Smooth muscle cell (in vitro differentiated cells): ENCODE data around the gene HIVEP3. TPM values are rescaled to one million over a fixed set of nuclear protein-coding genes. Genes with fewer than 3 reads are reported as not detected.

Source experiments
- DNase-seq: peaks from one replicate; lab custom pipeline; 2025; ENCODE audit not compliant: unreplicated experiment; lab: John Stamatoyannopoulos, UW
- H2AFZ ChIP-seq: fragments of 200-600 bp; sonication (generic); 2 replicates; pipeline ENCODE4 v1.6.0; 2016; ENCODE audit warnings: antibody characterized with exemption, low read depth, mild to moderate bottlenecking
- H3F3A ChIP-seq: fragments of 200-600 bp; sonication (generic); 2 replicates; pipeline ENCODE4 v1.6.0; 2017; ENCODE audit warnings: antibody characterized with exemption, low read depth
- H3K27ac ChIP-seq: fragments of 200-600 bp; sonication (generic); 2 replicates; pipeline ENCODE4 v1.5.1; 2016; ENCODE audit warnings: low read depth, mild to moderate bottlenecking
- H3K27me3 ChIP-seq: fragments of 200-600 bp; sonication (generic); 2 replicates; pipeline ENCODE4 v1.6.1; 2016; ENCODE audit warnings: low read depth, mild to moderate bottlenecking
- H3K36me3 ChIP-seq: fragments of 200-600 bp; sonication (generic); 2 replicates; pipeline ENCODE4 v1.5.1; 2016; ENCODE audit warnings: low read depth
- H3K4me1 ChIP-seq: fragments of 200-600 bp; sonication (generic); 2 replicates; pipeline ENCODE4 v1.5.1; 2016; ENCODE audit warnings: low read depth
- H3K4me2 ChIP-seq: fragments of 200-600 bp; sonication (generic); 2 replicates; pipeline ENCODE4 v1.6.0; 2016; ENCODE audit warnings: mild to moderate bottlenecking
- H3K4me3 ChIP-seq: fragments of 200-600 bp; sonication (generic); 2 replicates; pipeline ENCODE4 v1.5.1; 2016; ENCODE audit warnings: mild to moderate bottlenecking
- H3K79me2 ChIP-seq: fragments of 200-600 bp; sonication (generic); 2 replicates; pipeline ENCODE4 v1.6.0; 2016; ENCODE audit warnings: low read depth, mild to moderate bottlenecking
- H3K9ac ChIP-seq: fragments of 200-600 bp; sonication (generic); 2 replicates; pipeline ENCODE4 v1.6.0; 2016; ENCODE audit warnings: low read depth
- H3K9me3 ChIP-seq: fragments of 200-600 bp; sonication (generic); replicated peaks from 2 replicates; pipeline ENCODE4 v1.5.1; 2016; ENCODE audit warnings: low read depth
- H4K20me1 ChIP-seq: fragments of 200-600 bp; sonication (generic); 2 replicates; pipeline ENCODE4 v1.6.0; 2016; ENCODE audit warnings: low read depth
- CTCF ChIP-seq: fragments of 200-600 bp; sonication (generic); IDR thresholded peaks from 2 replicates; pipeline ENCODE4 v1.5.1; 2017; ENCODE audit warnings: borderline replicate concordance, mild to moderate bottlenecking, antibody characterized with exemption; ENCODE audit not compliant: insufficient read depth, poor library complexity, severe bottlenecking
- WGBS: methylation state at CpG from one replicate; pipeline ENCODE4 v1.1.7; 2016; ENCODE audit warnings: low lambda C conversion rate; 5-methylcytosine and 5-hydroxymethylcytosine counted together
- polyA plus RNA-seq: library from polyadenylated mRNA; unstranded; fragments of >200 nt; fragmentation: Nextera tagmentation; extraction: Ambion mirVana; gene quantifications from 2 replicates; pipeline ENCODE4 v1.2.1, GENCODE V29; 2016
- total RNA-seq: library from RNA; depleted of rRNA; stranded (reverse); fragments of >200 nt; gene quantifications from 2 replicates; pipeline ENCODE4 v1.2.3, GENCODE V29; 2014

HIVEP3 gene
- total and polyA plus RNA-seq, 2 experiments from 2014 or later: 2.1 to 6.4 TPM

DNA sequence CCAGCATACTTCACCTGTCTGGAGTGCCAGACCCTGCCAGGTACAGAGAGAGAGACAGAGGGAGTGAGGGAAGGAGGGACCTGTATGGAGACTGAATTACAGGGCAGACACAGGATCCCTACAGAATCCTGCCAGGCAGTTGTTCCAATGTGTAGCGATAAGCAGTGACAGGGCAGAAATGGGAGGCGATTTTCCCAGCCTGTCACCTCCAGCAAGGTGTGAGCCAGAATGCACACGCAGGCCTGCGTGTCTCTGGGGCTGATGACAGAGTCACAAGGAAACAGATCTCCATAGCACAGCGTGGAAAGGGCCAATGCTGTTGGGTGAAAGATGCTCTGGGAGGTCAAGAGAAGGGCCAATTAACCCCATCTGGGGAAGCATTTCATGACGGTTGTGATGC is 111.3 kb downstream of the HIVEP3 start:
- no peak for DNase-seq
- H3K9me3 ChIP-seq: no peaks in the 10 kb centered on the region
- H3K27me3 ChIP-seq: no peaks in the 10 kb centered on the region
- H3K4me3 ChIP-seq: no peak overlapping the region
- no peaks in the 10 kb centered on the region for H3K4me1 ChIP-seq
- H3K36me3 ChIP-seq: no peaks in the 10 kb centered on the region
- H3K9ac ChIP-seq: no peak overlapping the region
- H2AFZ ChIP-seq: no peak overlapping the region
- no peaks in the 10 kb centered on the region for H3K79me2 ChIP-seq
- 84% methylated on average over 6 of the region's 6 CpGs for WGBS
- H3F3A ChIP-seq: no peaks in the 10 kb centered on the region
- no peak overlapping the region for H3K27ac ChIP-seq
- no peak for TF ChIP-seq CTCF
- no peak overlapping the region for H3K4me2 ChIP-seq
- H4K20me1 ChIP-seq: no peaks in the 10 kb centered on the region

DNA sequence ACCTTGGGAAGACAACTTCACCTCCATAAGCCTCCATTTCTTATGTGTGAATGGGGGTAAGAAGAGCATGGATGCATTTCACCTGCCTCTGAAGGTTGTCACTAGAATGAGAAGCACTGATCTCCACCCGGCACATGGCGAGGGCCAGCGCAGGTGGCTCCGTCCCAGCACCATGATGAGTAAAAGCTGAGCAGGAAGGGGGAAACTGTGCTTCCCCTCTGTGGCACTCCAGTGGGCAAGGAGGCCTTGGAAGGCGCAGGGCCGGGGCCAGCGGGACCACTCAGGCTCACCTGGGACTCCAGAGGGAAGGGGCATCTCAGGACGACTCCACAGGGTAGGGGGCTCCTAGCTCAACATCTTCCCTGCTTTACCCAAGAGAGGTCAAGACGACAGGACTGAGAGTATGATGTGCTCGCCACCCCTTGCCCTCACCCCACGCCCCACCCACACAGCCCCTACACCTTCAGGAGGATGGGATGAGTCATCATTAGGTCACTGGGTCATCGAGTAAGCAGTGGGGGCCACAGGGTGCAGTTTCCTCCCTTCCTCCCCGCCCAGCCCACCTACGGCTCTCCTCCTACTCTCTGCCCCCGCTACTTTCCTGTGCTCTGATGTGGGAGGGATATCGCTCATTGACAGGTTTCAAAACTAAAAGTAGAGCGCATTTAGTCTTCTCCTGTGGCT is 112.1 kb downstream of the HIVEP3 start:
- Histone ChIP-seq H3K79me2 (no peaks in the 10 kb centered on the region), H3K4me1 (no peaks in the 10 kb centered on the region), H3K4me3 (no peak overlapping the region), H4K20me1 (no peaks in the 10 kb centered on the region), H3K27me3 (no peaks in the 10 kb centered on the region), H2AFZ (no peak overlapping the region), H3K27ac (no peak overlapping the region), H3K4me2 (no peak overlapping the region), H3K36me3 (no peaks in the 10 kb centered on the region), H3K9ac (no peak overlapping the region), H3K9me3 (no peaks in the 10 kb centered on the region), H3F3A (no peaks in the 10 kb centered on the region)
- no peak for DNase-seq
- WGBS: 89% methylated on average over 14 of the region's 17 CpGs
- TF ChIP-seq CTCF: no peak

DNA sequence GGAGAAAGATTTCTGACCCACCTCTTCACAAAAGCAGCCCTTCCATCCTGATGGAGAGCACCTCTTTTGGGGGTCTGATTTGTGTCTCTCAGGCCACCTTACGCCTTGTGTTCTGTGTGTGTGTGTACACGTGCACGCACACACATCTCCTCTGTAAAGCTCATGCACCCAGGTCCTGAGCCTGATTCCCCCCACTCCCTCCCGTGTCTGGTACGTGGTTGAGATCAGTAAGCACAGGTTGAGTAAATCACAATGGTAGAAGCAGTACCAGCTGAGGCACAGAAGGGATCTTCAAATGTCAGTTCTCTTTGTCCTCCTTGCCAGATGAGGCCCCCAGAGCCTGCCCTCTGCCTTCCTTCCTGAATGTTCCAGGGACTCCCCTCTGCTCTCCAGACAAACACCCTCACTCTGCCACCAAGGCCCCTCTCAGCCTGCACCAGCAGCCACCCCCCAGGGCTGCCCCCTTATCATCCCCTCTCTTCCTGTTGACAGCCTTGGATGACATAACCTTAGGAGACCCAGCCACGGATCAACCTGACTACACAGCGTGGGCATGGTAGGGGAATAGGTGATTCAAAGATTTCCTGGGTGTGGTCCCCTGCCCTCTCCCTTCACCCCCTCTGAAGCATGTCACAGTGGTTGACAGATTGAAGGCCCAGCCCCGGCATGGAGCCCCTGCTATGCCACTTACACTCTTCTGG is 112.8 kb downstream of the HIVEP3 start:
- no peaks in the 10 kb centered on the region for H3K27me3 ChIP-seq
- no peak overlapping the region for H3K27ac ChIP-seq
- H3K36me3 ChIP-seq: no peaks in the 10 kb centered on the region
- DNase-seq: no peak
- no peak overlapping the region for H3K4me3 ChIP-seq
- no peaks in the 10 kb centered on the region for H3K4me1 ChIP-seq
- 95% methylated on average over 8 of the region's 8 CpGs for WGBS
- H3K79me2 ChIP-seq: no peaks in the 10 kb centered on the region
- H4K20me1 ChIP-seq: no peaks in the 10 kb centered on the region
- no peaks in the 10 kb centered on the region for H3K9me3 ChIP-seq
- no peak overlapping the region for H2AFZ ChIP-seq
- no peak for TF ChIP-seq CTCF
- H3K9ac ChIP-seq: no peak overlapping the region
- H3F3A ChIP-seq: no peaks in the 10 kb centered on the region
- no peak overlapping the region for H3K4me2 ChIP-seq
